ENCODE data around the gene RPS26.
"Not testable (repeated sequence)": the region's sequence is repeated elsewhere in the genome, so short reads cannot be mapped to it uniquely, and the experiment has no call there.

Gene RPS26

GRCh38 chr12:56021889-56022497 is 19.7 kb upstream of the RPS26 start:
- DNase-seq = no peak

DNA sequence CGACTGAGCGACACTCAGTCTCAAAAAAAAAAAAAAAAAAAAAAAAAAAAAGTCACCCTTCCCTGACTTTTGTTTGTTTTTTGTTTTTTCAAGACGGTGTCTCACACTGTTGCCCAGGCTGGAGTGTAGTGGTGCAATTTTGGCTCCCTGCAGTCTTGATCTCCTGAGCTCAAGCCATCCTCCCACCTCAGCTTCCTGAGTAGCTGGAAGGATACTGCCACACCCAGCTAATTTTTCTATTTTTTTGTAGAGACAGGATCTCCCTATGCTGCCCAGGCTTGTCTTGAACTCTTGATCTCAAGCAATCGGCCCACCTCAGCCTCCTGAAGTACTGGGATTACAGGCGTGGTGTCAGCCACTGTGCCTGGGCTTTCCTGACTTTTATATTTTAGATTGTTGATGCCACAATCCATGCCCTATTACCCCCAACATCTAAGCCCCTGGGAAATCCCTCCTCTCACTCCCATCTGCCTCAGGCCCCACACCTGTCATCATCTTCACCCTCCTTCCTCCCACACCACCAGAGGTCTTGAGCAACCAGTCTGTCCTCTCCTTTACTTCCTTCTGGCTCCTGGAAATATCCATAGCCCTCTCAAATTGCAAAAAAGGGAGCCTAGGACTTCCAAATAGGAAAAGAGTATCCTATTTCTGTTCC is 13.1 kb upstream of the RPS26 start:
- DNase-seq = no peak

DNA sequence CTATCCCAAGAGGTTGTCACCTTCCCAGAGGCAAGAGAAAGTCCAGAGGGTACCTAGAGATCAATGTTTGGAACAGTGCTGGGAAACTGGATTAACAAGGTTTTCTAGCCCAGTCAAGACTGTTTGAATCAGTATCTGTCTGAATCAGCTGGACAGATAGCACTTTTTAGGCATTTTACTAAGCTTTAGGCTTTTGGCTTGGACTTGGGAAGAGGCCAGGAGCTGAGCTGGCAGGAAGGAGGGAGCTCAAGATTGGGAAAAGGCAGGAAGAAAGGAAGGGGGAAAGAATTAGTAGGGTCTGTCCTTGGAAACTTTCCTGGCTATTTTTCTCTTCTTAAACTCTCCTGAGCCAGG is 12.6 kb upstream of the RPS26 start:
- DNase-seq = peak; percentile 50

GRCh38 chr12:56029666-56030293 is 11.9 kb upstream of the RPS26 start:
- peak; percentile 66 for DNase-seq

GRCh38 chr12:56031987-56032386 is 9.7 kb upstream of the RPS26 start:
- DNase-seq = no peak

- DNase-seq = no peak
Observed at GRCh38 chr12:56034586-56035332, 7.0 kb upstream of the RPS26 start.

DNA sequence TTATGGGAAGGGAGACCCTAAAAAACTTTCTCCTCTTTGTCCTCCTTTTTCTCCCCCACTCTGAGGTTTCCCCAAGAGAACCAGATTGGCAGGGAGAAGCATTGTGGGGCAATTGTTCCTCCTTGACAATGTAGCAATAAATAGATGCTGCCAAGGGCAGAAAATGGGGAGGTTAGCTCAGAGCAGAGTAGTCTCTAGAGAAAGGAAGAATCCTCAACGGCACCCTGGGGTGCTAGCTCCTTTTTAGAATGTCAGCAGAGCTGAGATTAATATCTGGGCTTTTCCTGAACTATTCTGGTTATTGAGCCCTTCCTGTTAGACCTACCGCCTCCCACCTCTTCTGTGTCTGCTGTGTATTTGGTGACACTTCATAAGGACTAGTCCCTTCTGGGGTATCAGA is 4.6 kb upstream of the RPS26 start:
- no peak for DNase-seq

GRCh38 chr12:56038022-56038655 is 3.6 kb upstream of the RPS26 start:
- DNase-seq = no peak

DNA sequence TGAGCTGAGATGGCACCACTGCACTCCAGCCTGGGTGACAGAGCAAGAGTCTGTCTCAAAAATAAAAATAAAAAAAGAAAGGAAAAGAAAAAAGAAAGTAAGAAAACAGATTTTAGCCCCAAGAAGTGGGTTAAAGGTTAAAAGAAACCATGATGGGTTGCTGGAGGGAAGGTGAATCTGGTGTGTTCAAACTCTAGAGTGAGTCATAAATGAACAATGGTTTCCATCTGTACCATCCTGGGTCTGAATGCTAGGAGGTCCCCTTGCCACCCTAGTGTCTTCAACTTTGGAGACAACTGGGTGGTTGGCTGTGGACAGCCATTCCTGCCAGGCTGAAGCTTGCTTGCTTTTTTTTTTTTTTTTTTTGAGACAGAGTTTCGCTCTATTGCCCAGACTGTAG is 1.6 kb upstream of the RPS26 start:
- no peak for DNase-seq

DNA sequence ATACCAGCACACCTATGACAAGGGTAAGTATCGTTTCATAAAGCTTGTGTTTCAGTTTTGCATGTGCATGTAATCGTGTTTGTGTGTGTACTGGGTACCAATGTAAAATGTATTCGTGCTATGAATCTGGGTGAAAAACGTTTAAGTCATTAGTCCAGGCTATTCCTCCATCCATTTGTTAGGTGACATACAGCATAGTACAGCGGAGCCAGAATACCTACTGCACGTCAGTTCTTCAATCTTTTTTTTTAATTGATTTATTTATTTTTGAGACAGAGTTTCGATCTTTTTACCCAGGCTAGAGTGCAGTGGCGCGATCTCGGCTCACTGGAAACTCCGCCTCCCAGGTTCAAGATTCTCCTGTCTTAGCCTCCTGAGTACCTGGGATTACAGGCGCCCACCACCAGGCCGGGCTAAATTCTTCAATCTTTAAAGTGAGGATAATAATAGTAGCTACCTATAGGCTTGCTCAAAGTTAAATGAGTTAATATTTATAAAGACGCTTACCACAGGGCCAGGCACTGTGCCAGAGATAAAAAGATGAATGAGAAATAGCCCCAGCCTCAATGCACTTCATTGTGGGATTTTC is 661 bp upstream of the RPS26 start:
- no peak for DNase-seq

DNA sequence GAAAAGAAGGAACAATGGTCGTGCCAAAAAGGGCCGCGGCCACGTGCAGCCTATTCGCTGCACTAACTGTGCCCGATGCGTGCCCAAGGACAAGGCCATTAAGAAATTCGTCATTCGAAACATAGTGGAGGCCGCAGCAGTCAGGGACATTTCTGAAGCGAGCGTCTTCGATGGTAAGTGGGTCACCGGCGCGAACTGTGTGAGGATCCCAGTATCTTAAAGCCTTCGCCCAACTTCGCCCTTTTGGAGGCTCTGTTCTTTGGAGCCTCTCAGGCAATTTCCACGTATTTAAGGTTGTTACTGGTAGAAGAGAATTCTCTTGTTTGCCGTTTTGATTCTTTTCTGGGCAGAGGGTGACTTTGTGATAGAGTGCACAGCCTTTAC is 704 bp downstream of the RPS26 start:
- DNase-seq = not testable (repeated sequence)

GRCh38 chr12:56042843-56043242 is 1.1 kb downstream of the RPS26 start:
- DNase-seq = no peak

DNA sequence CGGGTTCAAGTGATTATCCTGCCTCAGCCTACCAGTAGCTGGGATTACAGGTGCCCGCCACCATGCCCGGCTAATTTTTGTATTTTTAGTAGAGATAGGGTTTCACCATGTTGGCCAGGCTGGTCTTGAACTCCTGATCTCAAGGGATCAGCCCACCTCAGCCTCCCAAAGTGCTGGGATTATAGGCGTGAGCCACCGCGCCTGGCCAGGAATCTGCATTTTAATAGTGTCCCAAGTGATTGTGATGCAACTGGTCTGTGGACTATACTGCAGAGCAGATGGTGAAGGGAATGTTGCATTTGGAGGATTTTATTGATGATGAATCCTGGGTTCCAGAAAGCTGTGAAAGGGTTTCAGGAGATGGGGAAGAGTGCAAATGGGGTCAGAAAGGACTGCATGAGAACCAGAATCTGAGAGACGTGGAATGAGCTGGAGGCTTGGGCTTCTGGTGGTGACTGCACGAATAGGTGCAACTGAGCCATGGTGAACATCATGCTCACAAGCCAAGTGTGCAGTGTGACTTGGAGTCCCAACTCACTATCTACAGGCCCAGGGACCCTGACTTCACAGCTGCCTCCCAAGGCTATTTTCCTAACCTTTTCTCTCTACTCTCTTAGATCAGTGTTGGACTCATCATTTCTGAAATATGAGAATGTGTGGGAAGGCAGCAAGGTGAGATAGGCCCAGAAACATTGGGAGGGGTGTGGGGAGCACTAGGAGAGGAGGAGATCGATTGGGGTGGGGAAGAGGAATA is 4.5 kb downstream of the RPS26 start:
- DNase-seq = peak; percentile 13

- DNase-seq = no peak
Observed at GRCh38 chr12:56053407-56053893, 11.7 kb downstream of the RPS26 start.

GRCh38 chr12:56059964-56060363 is 18.2 kb downstream of the RPS26 start:
- DNase-seq = peak; percentile 90

DNA sequence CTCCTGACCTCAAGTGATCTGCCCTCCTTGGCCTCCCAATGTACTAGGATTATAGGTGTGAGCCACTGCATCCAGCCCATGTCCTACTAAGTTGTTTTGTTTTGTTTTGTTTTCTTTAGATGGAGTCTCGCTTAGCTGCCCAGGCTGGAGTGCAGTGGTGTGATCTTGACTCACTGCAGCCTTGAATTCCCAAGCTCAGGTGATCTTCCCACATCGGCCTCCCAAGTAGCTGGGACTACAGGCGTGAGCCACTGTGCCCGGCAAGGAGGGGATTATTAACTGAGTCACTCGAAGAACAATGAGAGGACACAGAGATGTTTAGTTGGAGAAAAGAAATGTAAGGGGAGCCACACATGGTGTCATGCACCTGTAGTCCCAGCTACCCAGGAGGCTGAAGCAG is 20.3 kb downstream of the RPS26 start:
- no peak for DNase-seq

- DNase-seq = no peak
Observed at GRCh38 chr12:56062996-56063395, 21.3 kb downstream of the RPS26 start.

DNA sequence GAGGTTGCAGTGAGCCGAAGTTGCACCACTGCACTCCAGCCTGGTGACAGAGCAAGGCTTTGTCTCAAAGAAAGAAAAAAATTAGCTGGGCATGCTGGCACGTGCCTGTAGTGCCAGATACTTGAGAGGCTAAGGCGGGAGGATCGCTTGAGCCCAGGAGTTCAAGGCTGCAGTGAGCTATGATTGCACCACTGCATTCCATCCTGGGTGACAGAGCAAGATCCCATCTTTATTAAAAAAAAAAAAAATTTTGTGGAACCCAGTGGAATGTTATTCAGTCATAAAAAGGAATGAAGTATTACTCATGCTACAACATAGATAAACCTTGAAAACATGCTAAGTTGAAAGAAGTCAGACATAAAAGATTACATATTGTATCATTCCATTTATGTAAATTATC is 29.9 kb downstream of the RPS26 start:
- DNase-seq = peak; percentile 77

DNA sequence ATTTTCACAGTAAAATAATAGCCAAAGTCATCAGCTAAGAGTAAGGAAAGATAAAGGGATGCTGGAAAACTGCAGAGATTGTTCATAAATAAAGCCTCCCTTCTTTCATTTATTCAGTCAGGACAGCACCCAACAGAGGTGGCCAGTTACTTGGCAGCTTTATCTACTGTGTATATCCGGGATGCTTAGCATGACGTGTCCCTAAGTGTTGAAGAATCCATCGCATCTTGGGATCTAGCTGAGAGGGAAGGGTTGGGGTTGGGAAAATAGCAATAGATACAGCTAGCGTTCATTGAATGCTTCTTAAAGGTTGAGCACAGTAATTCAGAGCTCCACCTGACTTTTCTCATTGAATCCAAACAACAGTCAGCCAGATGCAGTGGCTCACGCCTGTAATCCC is 32.7 kb downstream of the RPS26 start:
- no peak for DNase-seq

DNA sequence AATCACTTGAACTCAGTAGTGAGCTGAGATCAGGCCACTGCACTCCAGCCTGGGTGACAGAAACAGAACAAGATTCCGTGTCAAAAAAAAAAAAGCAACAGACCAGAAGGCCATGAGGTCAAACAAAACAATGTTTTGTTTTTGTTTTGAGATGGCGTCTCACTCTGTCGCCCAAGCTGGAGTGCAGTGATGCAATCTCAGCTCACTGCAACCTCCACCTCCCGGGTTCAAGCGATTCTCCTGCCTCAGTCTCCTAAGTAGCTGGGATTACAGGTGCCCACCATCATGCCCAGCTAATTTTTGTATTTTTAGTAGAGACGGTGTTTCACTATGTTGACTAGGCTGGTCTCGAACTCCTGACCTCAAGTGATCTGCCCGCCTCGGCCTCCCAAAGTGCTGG is 36.2 kb downstream of the RPS26 start:
- not testable (repeated sequence) for DNase-seq

- DNase-seq = no peak
Observed at GRCh38 chr12:56078427-56078826, 36.7 kb downstream of the RPS26 start.
